ENCODE results near the gene KIF26B.
A peak's percentile ranks its signal among the peaks of the same experiment; 100 is the strongest.

KIF26B gene

GRCh38 chr1:245604979-245605378 lies 450.2 kb downstream of the KIF26B start:
- no peak for TF ChIP-seq CTCF (IDR thresholded peaks at IDR 0.05)

- no peak for TF ChIP-seq CTCF (IDR thresholded peaks at IDR 0.05)
These were observed 450.8 kb downstream of the KIF26B start for GRCh38 chr1:245605480-245606156.

- no peak for TF ChIP-seq CTCF (IDR thresholded peaks at IDR 0.05)
These were observed 451.5 kb downstream of the KIF26B start for GRCh38 chr1:245606157-245606725.

- no peak for TF ChIP-seq CTCF (IDR thresholded peaks at IDR 0.05)
These were observed 453.5 kb downstream of the KIF26B start for GRCh38 chr1:245608271-245608670.

- 0 out of 2 replicates have a peak, but pooled peaks have one; percentile 8 for TF ChIP-seq CTCF (IDR thresholded peaks at IDR 0.05)
These were observed 454.8 kb downstream of the KIF26B start for GRCh38 chr1:245609354-245610150.

GRCh38 chr1:245611251-245611650 lies 456.5 kb downstream of the KIF26B start:
- TF ChIP-seq CTCF (IDR thresholded peaks at IDR 0.05) = no peak

GRCh38 chr1:245614476-245614875 lies 459.7 kb downstream of the KIF26B start:
- TF ChIP-seq CTCF (IDR thresholded peaks at IDR 0.05) = no peak
